Breast epithelium (tissue), 3 donors: ENCODE measurements around the gene MICAL2.

Experiments
- CTCF ChIP-seq, 3 donors: fragments of 450-650 bp; IDR thresholded peaks; one replicate each; pipeline ENCODE4 v1.5.1; 2016 to 2017; ENCODE audit warnings: antibody characterized with exemption in 3 of 3, mild to moderate bottlenecking in 3 of 3, moderate library complexity in 3 of 3
- POLR2A ChIP-seq: fragments of 450-650 bp; IDR thresholded peaks from one replicate; pipeline ENCODE4 v1.6.1; 2016; ENCODE audit warnings: antibody characterized with exemption, mild to moderate bottlenecking, moderate library complexity

- TF ChIP-seq CTCF (IDR thresholded peaks at IDR 0.05) = no peak
- no peak for TF ChIP-seq POLR2A
Measured at GRCh38 chr11:12225046-12225739, 114.8 kb downstream of the MICAL2 start.
